ENCODE measurements around the gene VWA1.

VWA1 gene

DNA sequence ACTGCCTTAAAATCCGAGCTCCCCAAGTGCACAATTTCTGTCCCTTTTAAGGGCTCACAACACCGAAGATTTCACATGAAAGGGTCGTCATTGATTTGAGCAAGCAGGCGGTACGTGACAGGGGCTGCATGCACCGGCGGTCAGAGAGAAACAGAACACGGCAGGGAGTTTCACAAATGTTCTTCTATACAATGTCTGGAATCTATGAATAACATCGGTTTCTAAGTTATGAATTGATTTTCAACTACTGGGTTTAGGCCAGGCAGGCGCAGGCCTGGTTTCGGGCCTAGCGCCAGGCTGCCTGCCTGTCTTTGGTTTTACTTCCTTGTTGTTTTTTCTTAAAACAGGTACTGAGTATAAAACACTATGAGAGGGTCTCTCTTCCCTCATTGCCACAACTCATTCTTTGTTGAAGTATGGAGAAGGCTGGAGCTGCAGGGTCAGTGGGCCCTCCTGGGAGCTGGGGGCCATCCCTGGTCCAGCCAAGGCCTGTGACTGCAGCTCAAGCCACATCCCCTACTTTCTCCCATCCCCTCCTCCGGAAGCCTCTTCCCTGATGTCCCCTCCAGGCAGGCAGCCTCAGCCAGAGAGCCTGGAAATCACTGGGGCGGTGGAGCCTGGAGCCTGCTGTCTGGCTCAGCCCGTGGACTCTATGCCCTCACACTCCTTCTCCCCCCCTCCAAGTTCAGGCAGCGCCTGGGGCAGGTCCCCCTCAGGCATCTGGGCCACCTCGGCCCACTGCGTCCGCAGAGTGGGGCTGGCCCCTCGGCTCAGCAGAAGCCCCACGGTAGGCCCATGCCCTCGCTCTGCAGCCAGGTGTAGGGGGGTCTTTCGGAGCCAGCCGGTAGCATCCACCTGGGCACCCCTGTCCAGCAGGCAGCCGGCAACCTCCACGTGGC, 16.8 kb upstream of the VWA1 start:
- Histone ChIP-seq H3K4me1 (ENCODE audit: control insufficient read depth, insufficient read depth, low read length) (peaks cover 31% of the 10 kb centered on the region), H3K36me3 (ENCODE audit: control insufficient read depth, insufficient read depth, low read length) (no peaks in the 10 kb centered on the region), H3K27ac (ENCODE audit: insufficient read depth, low read depth, low read length, poor library complexity, severe bottlenecking) (no peak overlapping the region), H3K9me3 (ENCODE audit: control insufficient read depth, low read length) (no peaks in the 10 kb centered on the region), H3K27me3 (ENCODE audit: control insufficient read depth, insufficient read depth, low read length, poor library complexity, severe bottlenecking) (no peaks in the 10 kb centered on the region), H3K4me3 (ENCODE audit: insufficient read depth, low read depth, low read length) (no peak overlapping the region)
- 94% methylated on average over 26 of the region's 26 CpGs for WGBS, 2 experiments

DNA sequence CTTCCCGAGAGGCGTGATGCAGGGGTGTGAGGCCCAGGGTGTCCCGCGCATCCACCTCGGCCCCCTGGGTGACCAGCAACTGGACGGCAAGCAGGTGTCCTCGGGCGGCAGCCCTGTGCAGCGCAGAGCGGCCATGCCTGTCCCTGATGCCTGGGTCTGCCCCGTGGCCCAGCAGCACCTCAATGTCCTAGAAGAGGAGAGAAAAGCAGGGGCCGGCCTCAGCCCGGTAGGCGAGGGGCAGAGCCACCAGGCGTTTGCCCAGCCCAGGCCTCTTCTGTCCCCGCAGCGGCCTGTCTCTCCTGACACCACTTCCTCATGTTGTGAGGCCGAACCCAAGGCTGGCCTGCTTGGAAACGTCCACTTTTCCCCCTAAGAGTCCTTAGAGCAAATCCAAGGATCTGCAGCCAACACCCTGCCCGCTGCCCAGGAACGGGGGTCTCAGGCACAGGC, 16.1 kb upstream of the VWA1 start:
- Histone ChIP-seq H3K4me3 (ENCODE audit: insufficient read depth, low read depth, low read length) (no peak overlapping the region), H3K9me3 (ENCODE audit: control insufficient read depth, low read length) (no peaks in the 10 kb centered on the region), H3K27ac (ENCODE audit: insufficient read depth, low read depth, low read length, poor library complexity, severe bottlenecking) (no peak overlapping the region), H3K36me3 (ENCODE audit: control insufficient read depth, insufficient read depth, low read length) (no peaks in the 10 kb centered on the region), H3K4me1 (ENCODE audit: control insufficient read depth, insufficient read depth, low read length) (peaks cover 31% of the 10 kb centered on the region), H3K27me3 (ENCODE audit: control insufficient read depth, insufficient read depth, low read length, poor library complexity, severe bottlenecking) (no peaks in the 10 kb centered on the region)
- WGBS, 2 experiments: 94% methylated on average over 21 of the region's 21 CpGs

DNA sequence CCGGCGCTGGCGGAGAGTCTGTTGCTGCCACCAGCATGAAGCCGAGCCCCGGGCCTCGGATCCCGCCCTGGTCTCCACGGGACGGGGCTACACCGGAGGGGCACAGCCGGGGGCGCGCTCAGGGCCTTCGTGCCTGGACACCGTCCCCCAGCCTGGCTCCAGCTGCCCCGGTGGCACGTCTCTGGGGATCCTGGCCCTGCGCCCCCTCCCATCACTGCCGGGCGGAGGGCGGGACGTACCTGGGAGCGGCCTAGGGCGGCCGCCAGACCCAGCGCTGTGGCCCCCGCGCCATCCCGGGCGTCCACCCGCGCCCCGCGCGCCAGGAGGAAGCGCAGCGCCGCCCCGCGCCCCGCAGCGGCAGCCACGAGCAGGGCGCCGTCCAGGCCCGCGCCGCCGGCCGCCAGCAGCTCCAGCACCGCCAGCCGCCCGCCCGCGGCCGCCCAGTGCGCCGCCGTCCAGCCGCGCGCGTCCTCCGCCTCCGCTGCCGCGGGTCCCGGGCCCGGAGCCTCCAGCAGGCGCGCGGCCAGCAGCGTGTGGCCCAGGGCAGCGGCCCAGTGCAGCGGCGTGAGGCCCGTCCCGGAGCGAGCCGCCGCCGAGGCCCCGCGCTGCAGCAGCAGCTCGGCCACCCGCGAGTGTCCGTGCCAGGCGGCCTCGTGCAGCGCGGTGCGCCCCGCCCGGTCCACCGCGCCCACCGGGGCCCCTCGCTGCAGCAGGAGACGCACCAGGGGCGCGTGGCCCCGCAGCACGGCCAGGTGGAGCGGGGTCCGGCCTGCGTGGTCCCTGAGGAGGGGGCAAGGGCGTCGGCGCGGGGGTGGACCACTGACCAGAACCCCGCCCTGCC, 15.5 kb upstream of the VWA1 start:
- H3K4me1 ChIP-seq (ENCODE audit: control insufficient read depth, insufficient read depth, low read length): peaks cover 31% of the 10 kb centered on the region
- H3K27me3 ChIP-seq (ENCODE audit: control insufficient read depth, insufficient read depth, low read length, poor library complexity, severe bottlenecking): no peaks in the 10 kb centered on the region
- no peak overlapping the region for H3K27ac ChIP-seq (ENCODE audit: insufficient read depth, low read depth, low read length, poor library complexity, severe bottlenecking)
- WGBS, 2 experiments: 76% methylated on average over 112 of the region's 112 CpGs
- H3K4me3 ChIP-seq (ENCODE audit: insufficient read depth, low read depth, low read length): no peak overlapping the region
- no peaks in the 10 kb centered on the region for H3K36me3 ChIP-seq (ENCODE audit: control insufficient read depth, insufficient read depth, low read length)
- H3K9me3 ChIP-seq (ENCODE audit: control insufficient read depth, low read length): no peaks in the 10 kb centered on the region

DNA sequence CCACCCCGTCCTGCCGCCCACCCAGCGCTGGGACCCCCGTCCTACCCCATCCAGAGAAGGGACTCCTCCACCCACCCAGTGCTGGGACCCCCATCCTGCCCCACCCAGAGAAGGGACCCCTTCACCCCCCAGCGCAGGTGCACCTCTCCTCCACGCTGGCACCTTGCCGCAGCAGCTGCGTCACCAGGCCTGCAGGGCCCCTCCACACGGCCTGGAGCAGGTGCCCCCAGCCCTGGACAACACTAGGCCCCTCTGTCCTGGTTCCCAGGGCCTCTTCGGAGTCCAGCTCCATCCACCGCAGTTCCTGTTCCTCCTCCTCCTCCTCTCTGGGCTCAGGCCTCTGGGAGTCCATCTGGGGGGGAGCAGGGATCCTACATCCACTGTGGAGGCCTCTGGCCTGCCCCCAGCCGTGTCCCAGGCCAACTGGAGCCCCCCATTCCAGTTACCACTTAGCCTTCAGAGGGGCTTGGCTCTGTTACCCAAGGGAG, 14.8 kb upstream of the VWA1 start:
- H3K27ac ChIP-seq (ENCODE audit: insufficient read depth, low read depth, low read length, poor library complexity, severe bottlenecking): no peak overlapping the region

DNA sequence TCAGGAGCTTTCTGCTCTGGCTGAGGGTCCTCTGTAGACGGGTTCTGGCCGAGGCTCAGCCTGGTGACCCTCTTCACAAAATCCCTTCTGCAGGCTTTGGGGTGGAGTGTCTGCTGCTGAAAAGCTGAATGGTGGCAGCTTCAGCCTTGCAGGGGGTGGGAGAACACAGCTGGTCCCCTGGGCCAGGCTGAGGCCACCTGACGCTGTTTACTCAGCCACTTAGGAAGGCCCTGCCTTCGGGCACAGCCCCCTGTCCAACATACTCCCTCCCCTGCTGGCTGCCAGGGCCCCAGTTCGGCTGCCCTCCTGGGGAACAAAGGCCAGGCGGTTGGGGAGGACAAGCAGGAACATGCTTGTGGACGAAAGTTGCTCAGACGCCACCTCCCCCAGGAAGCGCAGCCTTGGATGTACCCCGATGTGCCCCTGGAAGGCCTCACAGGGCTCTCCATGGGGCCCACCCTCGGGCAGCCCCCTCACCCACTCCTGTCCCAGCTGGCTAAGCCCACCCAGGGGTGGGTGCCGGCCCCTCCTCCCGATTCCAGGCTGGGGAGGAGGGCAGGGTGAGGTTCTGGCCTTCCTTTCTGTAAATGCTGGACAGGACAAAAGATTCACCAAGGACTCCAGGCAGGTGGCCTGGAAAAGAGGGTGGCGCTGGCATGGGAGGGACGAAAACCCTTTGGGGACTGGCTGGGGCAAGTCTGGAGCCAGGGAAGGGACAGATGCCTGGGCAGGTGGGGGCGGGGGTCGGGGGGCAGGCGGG, 14.2 kb upstream of the VWA1 start, which contains the start of gene ANKRD65:
TSS of gene ANKRD65 (minus strand) at position 130 of the 760 bp plus-strand sequence. CDS start 271 bp downstream, outside the sequence.
- Histone ChIP-seq H3K36me3 (ENCODE audit: control insufficient read depth, insufficient read depth, low read length) (no peaks in the 10 kb centered on the region), H3K9me3 (ENCODE audit: control insufficient read depth, low read length) (no peaks in the 10 kb centered on the region), H3K4me1 (ENCODE audit: control insufficient read depth, insufficient read depth, low read length) (peaks cover 35% of the 10 kb centered on the region), H3K4me3 (ENCODE audit: insufficient read depth, low read depth, low read length) (no peak within 1 kb of the TSS), H3K27me3 (ENCODE audit: control insufficient read depth, insufficient read depth, low read length, poor library complexity, severe bottlenecking) (no peaks in the 10 kb centered on the region), H3K27ac (ENCODE audit: insufficient read depth, low read depth, low read length, poor library complexity, severe bottlenecking) (no peak within 1 kb of the TSS)
- WGBS, 2 experiments: 72 to 74% methylated on average over 18 of the region's 18 CpGs

More for the DNA sequence above, 14.8 kb upstream of the VWA1 start:
- H3K36me3 ChIP-seq (ENCODE audit: control insufficient read depth, insufficient read depth, low read length): no peaks in the 10 kb centered on the region
- no peak overlapping the region for H3K4me3 ChIP-seq (ENCODE audit: insufficient read depth, low read depth, low read length)
- H3K27me3 ChIP-seq (ENCODE audit: control insufficient read depth, insufficient read depth, low read length, poor library complexity, severe bottlenecking): no peaks in the 10 kb centered on the region
- WGBS, 2 experiments: 87 to 90% methylated on average over 11 to 12 of the region's 12 CpGs
- H3K4me1 ChIP-seq (ENCODE audit: control insufficient read depth, insufficient read depth, low read length): peaks cover 32% of the 10 kb centered on the region
- no peaks in the 10 kb centered on the region for H3K9me3 ChIP-seq (ENCODE audit: control insufficient read depth, low read length)

DNA sequence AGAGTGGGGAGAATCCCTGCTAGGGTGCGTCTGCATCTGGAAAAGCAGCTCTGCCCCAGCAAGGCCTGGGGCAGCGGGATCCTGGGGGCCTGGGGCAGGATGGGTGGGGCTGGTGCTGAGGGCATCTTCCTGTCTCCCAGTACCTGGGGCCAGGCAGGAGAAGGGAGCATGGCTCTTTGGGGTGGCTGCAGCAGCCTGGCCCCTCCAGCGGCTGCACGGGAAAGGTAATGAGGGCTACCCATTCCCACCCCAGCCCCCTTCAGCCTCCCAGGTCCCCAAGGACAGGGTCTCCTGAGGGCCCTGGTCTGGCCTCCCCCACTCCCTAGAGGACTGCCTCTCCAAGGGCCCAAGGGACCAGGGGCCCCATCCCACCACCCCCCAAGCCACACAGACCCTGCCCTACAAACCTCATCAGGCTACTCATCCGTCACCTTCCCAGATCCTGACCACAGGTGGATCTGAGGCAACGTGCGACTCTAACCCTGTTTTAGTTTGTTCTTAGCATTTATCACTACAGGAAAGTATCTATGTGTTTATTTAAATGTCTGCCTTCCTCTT, 13.5 kb upstream of the VWA1 start:
- peaks cover 40% of the 10 kb centered on the region for H3K4me1 ChIP-seq (ENCODE audit: control insufficient read depth, insufficient read depth, low read length)
- 91 to 95% methylated on average over 5 to 7 of the region's 7 CpGs for WGBS, 2 experiments
- no peaks in the 10 kb centered on the region for H3K36me3 ChIP-seq (ENCODE audit: control insufficient read depth, insufficient read depth, low read length)
- no peaks in the 10 kb centered on the region for H3K27me3 ChIP-seq (ENCODE audit: control insufficient read depth, insufficient read depth, low read length, poor library complexity, severe bottlenecking)
- no peak overlapping the region for H3K27ac ChIP-seq (ENCODE audit: insufficient read depth, low read depth, low read length, poor library complexity, severe bottlenecking)
- no peaks in the 10 kb centered on the region for H3K9me3 ChIP-seq (ENCODE audit: control insufficient read depth, low read length)
- H3K4me3 ChIP-seq (ENCODE audit: insufficient read depth, low read depth, low read length): no peak overlapping the region

DNA sequence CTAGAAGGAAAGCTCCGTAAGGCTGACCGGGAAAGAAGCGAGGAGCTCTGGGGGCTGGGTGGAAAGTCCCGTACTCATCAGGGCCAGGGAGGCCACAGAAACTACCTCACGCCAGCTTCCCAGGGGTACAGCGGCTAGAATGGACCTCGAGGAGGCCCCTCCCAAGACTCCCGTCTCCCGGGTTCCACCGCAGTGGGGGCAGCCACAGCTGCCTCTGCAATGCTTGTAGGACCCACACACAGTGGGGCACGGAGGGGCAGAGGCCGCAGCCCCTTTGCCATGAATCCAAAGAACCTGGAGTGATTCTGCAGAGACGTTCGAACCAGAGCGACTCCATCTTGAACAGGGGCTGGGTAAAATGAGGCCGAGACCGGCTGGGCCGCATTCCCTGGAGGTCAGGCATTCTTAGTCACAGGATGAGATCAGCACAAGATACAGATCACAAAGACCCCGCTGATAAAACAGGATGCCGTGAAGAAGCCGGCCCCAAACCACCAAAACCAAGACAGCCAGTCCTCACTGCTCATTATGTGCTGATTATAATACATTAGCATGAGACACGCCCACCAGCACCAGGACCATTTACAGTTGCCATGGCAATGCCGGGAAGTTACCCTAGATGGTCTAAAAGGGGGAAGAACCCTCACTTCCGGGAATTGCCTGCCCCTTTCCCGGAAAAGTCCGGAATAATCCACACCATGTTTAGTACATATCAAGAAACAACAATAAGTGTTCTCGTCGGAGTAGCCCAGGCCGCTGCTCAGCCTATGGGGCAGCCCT, 12.8 kb upstream of the VWA1 start:
- WGBS, 2 experiments: 84 to 86% methylated on average over 29 of the region's 29 CpGs
- H3K9me3 ChIP-seq (ENCODE audit: control insufficient read depth, low read length): no peaks in the 10 kb centered on the region
- H3K4me3 ChIP-seq (ENCODE audit: insufficient read depth, low read depth, low read length): no peak overlapping the region
- no peaks in the 10 kb centered on the region for H3K27me3 ChIP-seq (ENCODE audit: control insufficient read depth, insufficient read depth, low read length, poor library complexity, severe bottlenecking)
- peaks cover 36% of the 10 kb centered on the region for H3K4me1 ChIP-seq (ENCODE audit: control insufficient read depth, insufficient read depth, low read length)
- H3K27ac ChIP-seq (ENCODE audit: insufficient read depth, low read depth, low read length, poor library complexity, severe bottlenecking): no peak overlapping the region
- H3K36me3 ChIP-seq (ENCODE audit: control insufficient read depth, insufficient read depth, low read length): no peaks in the 10 kb centered on the region

DNA sequence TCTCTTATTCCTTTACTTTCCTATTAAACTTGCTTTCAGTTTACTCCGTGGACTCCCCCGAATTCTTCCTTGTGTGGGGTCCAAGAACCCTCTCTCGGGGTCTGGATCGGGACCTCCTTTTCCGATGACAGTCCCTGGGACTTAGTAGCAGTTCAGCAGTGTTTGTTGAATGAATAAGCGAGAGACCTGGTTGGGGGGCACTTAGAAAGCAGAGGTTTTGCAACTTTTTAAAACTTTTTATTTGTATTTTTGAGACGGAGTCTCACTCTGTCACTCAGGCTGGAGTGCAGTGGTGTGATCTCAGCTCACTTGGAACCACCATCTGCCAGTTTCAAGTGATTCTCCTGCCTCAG, 12.3 kb upstream of the VWA1 start:
- Histone ChIP-seq H3K9me3 (ENCODE audit: control insufficient read depth, low read length) (no peaks in the 10 kb centered on the region), H3K36me3 (ENCODE audit: control insufficient read depth, insufficient read depth, low read length) (no peaks in the 10 kb centered on the region), H3K4me3 (ENCODE audit: insufficient read depth, low read depth, low read length) (no peak overlapping the region), H3K27me3 (ENCODE audit: control insufficient read depth, insufficient read depth, low read length, poor library complexity, severe bottlenecking) (no peaks in the 10 kb centered on the region), H3K4me1 (ENCODE audit: control insufficient read depth, insufficient read depth, low read length) (peaks cover 36% of the 10 kb centered on the region), H3K27ac (ENCODE audit: insufficient read depth, low read depth, low read length, poor library complexity, severe bottlenecking) (no peak overlapping the region)
- 95 to 96% methylated on average over 7 of the region's 7 CpGs for WGBS, 2 experiments

DNA sequence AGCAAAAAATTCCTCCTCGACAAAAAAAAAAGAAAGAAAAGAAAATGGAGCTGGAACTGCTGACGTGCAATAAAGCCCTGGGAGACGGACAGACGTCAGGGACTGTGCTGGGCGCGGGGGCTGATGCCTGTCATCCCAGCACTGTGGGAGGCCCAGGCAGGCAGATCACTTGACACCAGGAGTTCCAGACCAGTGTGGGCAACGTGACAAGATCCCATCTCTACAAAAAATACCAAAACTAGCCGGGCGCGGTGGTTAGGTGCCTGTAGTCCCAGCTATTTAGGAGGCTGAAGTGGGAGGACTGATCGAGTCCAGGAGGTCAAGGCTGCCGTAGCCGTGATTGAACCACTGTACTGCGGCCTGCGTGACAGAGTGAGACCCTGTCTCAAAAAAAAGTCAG, 10.8 kb upstream of the VWA1 start:
- no peaks in the 10 kb centered on the region for H3K9me3 ChIP-seq (ENCODE audit: control insufficient read depth, low read length)
- H3K27me3 ChIP-seq (ENCODE audit: control insufficient read depth, insufficient read depth, low read length, poor library complexity, severe bottlenecking): no peaks in the 10 kb centered on the region
- no peak overlapping the region for H3K4me3 ChIP-seq (ENCODE audit: insufficient read depth, low read depth, low read length)
- H3K36me3 ChIP-seq (ENCODE audit: control insufficient read depth, insufficient read depth, low read length): no peaks in the 10 kb centered on the region
- peaks cover 36% of the 10 kb centered on the region for H3K4me1 ChIP-seq (ENCODE audit: control insufficient read depth, insufficient read depth, low read length)
- 92 to 95% methylated on average over 15 of the region's 15 CpGs for WGBS, 2 experiments
- no peak overlapping the region for H3K27ac ChIP-seq (ENCODE audit: insufficient read depth, low read depth, low read length, poor library complexity, severe bottlenecking)

Data from ectodermal cell (in vitro differentiated cells).